Endodermal cell (in vitro differentiated cells): Measurements from ENCODE around the gene FOXQ1. TPM values are rescaled to one million over a fixed set of nuclear protein-coding genes. Genes with fewer than 3 reads are reported as not detected.
A peak's percentile ranks its signal among the peaks of the same experiment; 100 is the strongest.

Experiments used
- DNase-seq: peaks from one replicate; pipeline ENCODE4 v3.0.0-alpha.2; 2017
- H3K27ac ChIP-seq: 2 replicates; pipeline ENCODE4 v1.5.1; 2013; ENCODE audit warnings: mild to moderate bottlenecking, low read depth, low read length, moderate library complexity
- H3K27me3 ChIP-seq: 2 replicates; pipeline ENCODE4 v1.6.1; 2013; ENCODE audit warnings: mild to moderate bottlenecking, low read length, moderate library complexity; ENCODE audit not compliant: insufficient read depth, control insufficient read depth, poor library complexity, severe bottlenecking
- H3K36me3 ChIP-seq: 2 replicates; pipeline ENCODE4 v1.7.0; 2013; ENCODE audit warnings: mild to moderate bottlenecking, low read length, moderate library complexity; ENCODE audit not compliant: control insufficient read depth, insufficient read depth
- H3K4me1 ChIP-seq: one replicate; pipeline ENCODE4 v1.7.0; 2013; ENCODE audit warnings: low read length; ENCODE audit not compliant: control insufficient read depth, insufficient read depth
- H3K4me3 ChIP-seq: 2 replicates; pipeline ENCODE4 v1.5.1; 2013; ENCODE audit warnings: mild to moderate bottlenecking, low read length, moderate library complexity
- H3K9ac ChIP-seq: 2 replicates; pipeline ENCODE4 v1.6.1; 2013; ENCODE audit warnings: mild to moderate bottlenecking, low read length, moderate library complexity; ENCODE audit not compliant: poor library complexity, severe bottlenecking; ENCODE audit errors: extremely low read depth
- H3K9me3 ChIP-seq: 2 replicates; pipeline ENCODE4 v1.6.1; 2013; ENCODE audit warnings: mild to moderate bottlenecking, low read length, moderate library complexity; ENCODE audit not compliant: control insufficient read depth
- H3K27ac Mint-ChIP-seq: 2 replicates; pipeline ENCODE4 v1.8.0; 2020; ENCODE audit warnings: mixed read lengths
- H3K27me3 Mint-ChIP-seq: 2 replicates; pipeline ENCODE4 v1.8.0; 2021; ENCODE audit warnings: mild to moderate bottlenecking, mixed read lengths; ENCODE audit not compliant: insufficient read depth
- H3K36me3 Mint-ChIP-seq: 2 replicates; pipeline ENCODE4 v1.8.0; 2020; ENCODE audit warnings: low read depth, mixed read lengths
- H3K4me1 Mint-ChIP-seq: 2 replicates; pipeline ENCODE4 v1.8.0; 2020; ENCODE audit warnings: mixed read lengths
- H3K4me3 Mint-ChIP-seq: 2 replicates; pipeline ENCODE4 v1.8.0; 2020; ENCODE audit warnings: mild to moderate bottlenecking, moderate library complexity, mixed read lengths
- H3K9me3 Mint-ChIP-seq: 2 replicates; pipeline ENCODE4 v1.8.0; 2020; ENCODE audit warnings: mild to moderate bottlenecking, mixed read lengths
- WGBS, 2 experiments: methylation state at CpG; one replicate each; pipeline versions ENCODE4 v1.1.5 to v1.1.7; 2013; ENCODE audit warnings: missing lambda C conversion rate in 2 of 2, mixed read lengths in 1 of 2; ENCODE audit not compliant: insufficient coverage in 1 of 2, insufficient read length in 1 of 2; 5-methylcytosine and 5-hydroxymethylcytosine counted together
- long read RNA-seq, 4 experiments: library from polyadenylated mRNA in 2 of 4; library from RNA in 1 of 4; library from capped mRNA in 1 of 4; stranded (forward) in 3 of 4; unstranded in 1 of 4; transcript quantifications; one replicate each; pipeline ENCODE4 v2.0.0, GENCODE V29; 2020 to 2021; ENCODE audit warnings: inconsistent platforms in 1 of 4
- polyA plus RNA-seq, 2 experiments: library from polyadenylated mRNA; stranded (reverse); fragments of 50-300 nt; gene quantifications; one replicate each; pipeline ENCODE4 v1.2.3, GENCODE V29; 2013
- total RNA-seq, 2 donors: library from RNA; stranded (reverse); fragmentation: NEBNext Ultra II Directional in 1 of 2; extraction: Animal tissue kit (Norgen Biotek cat#: 25700) in 1 of 2; gene quantifications; 2 replicates in 1 of 2; 3 replicates in 1 of 2; pipeline ENCODE4 v1.2.1, GENCODE V29; 2021
- TF ChIP-seq, protein P1 (sequence below): fragments of 200-600 bp; sonication (generic); conservative IDR thresholded peaks from 2 replicates; pipeline ENCODE4 v1.5.0; 2021; ENCODE audit warnings: antibody characterized with exemption, mild to moderate bottlenecking

FOXQ1 gene, protein sequence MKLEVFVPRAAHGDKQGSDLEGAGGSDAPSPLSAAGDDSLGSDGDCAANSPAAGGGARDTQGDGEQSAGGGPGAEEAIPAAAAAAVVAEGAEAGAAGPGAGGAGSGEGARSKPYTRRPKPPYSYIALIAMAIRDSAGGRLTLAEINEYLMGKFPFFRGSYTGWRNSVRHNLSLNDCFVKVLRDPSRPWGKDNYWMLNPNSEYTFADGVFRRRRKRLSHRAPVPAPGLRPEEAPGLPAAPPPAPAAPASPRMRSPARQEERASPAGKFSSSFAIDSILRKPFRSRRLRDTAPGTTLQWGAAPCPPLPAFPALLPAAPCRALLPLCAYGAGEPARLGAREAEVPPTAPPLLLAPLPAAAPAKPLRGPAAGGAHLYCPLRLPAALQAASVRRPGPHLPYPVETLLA
- 10 to 100 TPM in 1 of 2 donors, 1 to 10 TPM in 1; 7.8 to 41.3 TPM for total RNA-seq
- polyA plus RNA-seq (2013, experiment 1 of 2): 13.9 TPM
- polyA plus RNA-seq (2013, experiment 2 of 2): 19.2 TPM
- long read RNA-seq, experiment 1, partial matches to known transcripts: 0 of 1 reads
- long read RNA-seq, experiment 1, other reads (novel, unspliced or antisense): 0 of 1 reads
- long read RNA-seq, experiment 2, transcript FOXQ1-201 (1 exons, 2,309 nt): major isoform, 42 of 42 reads
- long read RNA-seq, experiment 2, partial matches to known transcripts: 0 of 42 reads
- long read RNA-seq, experiment 2, other reads (novel, unspliced or antisense): 0 of 42 reads
- long read RNA-seq, experiment 3, partial matches to known transcripts: 0 of 3 reads
- long read RNA-seq, experiment 3, other reads (novel, unspliced or antisense): 0 of 3 reads
- long read RNA-seq, experiment 4: 0 reads

DNA sequence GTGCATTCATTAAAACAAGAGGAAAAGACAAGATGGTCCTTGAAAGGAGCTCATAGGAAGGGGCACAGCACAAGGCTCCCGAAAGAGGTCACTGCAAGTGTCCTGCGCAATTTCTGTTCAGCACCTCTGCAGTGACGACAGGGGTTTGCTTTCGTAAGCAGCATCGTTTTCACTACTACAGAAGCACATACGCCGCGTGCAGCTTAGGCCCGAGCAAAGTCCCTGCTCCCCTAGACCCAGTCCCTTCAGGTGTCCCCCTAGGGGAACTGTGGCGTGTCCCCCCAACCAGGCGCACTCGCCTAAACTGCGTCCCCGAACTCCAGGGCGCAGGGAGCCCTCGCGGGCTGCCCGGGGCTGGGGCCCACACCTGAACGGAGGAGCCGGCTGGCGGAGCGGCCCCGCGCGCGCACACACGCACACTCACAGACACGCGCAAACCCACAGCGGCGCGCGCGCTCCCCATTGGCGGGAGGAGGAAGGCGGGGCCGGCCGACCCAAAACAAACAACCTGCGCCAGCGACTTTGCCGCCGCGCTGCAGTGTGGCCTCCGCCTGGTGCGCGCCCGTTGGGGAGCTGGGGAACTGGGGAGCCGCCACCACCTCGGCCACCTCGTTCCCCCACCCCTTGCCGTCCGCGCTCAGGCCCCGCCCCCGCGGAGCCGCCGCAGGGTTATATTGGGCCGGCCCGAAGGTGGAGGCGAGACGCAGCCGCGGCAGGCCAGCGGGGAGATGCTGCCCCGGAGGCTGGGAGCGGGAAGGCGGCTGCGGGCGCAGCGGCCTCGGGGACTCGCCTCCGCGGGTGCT lies at the start of gene FOXQ1:
Gene FOXQ1 (plus strand): TSS at position 699 of the 803 bp plus-strand sequence. CDS start 607 bp downstream, outside the sequence.
- Histone ChIP-seq H3K36me3 (peaks cover 14% of the 10 kb centered on the region), H3K4me3 (peak within 1 kb of the TSS; percentile 90), H3K4me1 (peaks cover 5% of the 10 kb centered on the region), H3K27me3 (peaks cover 83% of the 10 kb centered on the region), H3K9ac (peak within 1 kb of the TSS; percentile 88), H3K27ac (no peak within 1 kb of the TSS), H3K9me3 (no peaks in the 10 kb centered on the region)
- Mint-ChIP-seq H3K27me3 (peaks cover 83% of the 10 kb centered on the region), H3K27ac (peak within 1 kb of the TSS; percentile 68), H3K9me3 (no peaks in the 10 kb centered on the region), H3K36me3 (peaks cover 4% of the 10 kb centered on the region), H3K4me1 (peaks cover 26% of the 10 kb centered on the region), H3K4me3 (peak within 1 kb of the TSS; percentile 80)
- peak; percentile 88 for DNase-seq
- TF ChIP-seq, protein P1, sequence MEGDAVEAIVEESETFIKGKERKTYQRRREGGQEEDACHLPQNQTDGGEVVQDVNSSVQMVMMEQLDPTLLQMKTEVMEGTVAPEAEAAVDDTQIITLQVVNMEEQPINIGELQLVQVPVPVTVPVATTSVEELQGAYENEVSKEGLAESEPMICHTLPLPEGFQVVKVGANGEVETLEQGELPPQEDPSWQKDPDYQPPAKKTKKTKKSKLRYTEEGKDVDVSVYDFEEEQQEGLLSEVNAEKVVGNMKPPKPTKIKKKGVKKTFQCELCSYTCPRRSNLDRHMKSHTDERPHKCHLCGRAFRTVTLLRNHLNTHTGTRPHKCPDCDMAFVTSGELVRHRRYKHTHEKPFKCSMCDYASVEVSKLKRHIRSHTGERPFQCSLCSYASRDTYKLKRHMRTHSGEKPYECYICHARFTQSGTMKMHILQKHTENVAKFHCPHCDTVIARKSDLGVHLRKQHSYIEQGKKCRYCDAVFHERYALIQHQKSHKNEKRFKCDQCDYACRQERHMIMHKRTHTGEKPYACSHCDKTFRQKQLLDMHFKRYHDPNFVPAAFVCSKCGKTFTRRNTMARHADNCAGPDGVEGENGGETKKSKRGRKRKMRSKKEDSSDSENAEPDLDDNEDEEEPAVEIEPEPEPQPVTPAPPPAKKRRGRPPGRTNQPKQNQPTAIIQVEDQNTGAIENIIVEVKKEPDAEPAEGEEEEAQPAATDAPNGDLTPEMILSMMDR: no peak
- 0% methylated on average over 4 to 75 of the region's 75 CpGs for WGBS, 2 experiments

DNA sequence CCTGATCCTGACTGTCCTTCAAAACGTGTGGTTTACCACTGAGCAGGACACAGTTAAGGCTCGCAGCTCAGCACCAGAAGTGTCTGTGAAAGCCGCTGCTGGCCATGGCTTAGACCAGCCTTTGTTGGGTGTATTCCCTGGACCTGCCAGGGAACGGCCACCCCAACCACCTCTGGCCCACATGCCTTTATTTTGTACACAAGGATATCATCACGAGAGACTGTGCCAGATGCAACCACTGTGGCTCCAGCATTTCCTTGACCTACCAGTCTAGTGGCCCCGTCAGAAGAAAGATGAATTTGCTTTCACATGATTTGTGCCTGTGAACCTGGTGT lies 49.2 kb upstream of the FOXQ1 start:
- Histone ChIP-seq H3K36me3 (no peaks in the 10 kb centered on the region), H3K4me3 (no peak overlapping the region), H3K4me1 (no peaks in the 10 kb centered on the region), H3K9ac (no peak overlapping the region), H3K27ac (no peak overlapping the region), H3K9me3 (no peaks in the 10 kb centered on the region), H3K27me3 (no peaks in the 10 kb centered on the region)
- H3K27ac Mint-ChIP-seq: no peak overlapping the region
- H3K27me3 Mint-ChIP-seq: peaks cover 7% of the 10 kb centered on the region
- H3K36me3 Mint-ChIP-seq: no peaks in the 10 kb centered on the region
- H3K4me3 Mint-ChIP-seq: no peak overlapping the region
- H3K9me3 Mint-ChIP-seq: no peaks in the 10 kb centered on the region
- TF ChIP-seq, protein P1: no peak
- 91 to 96% methylated on average over 5 to 6 of the region's 6 CpGs for WGBS, 2 experiments
- peaks cover 4% of the 10 kb centered on the region for H3K4me1 Mint-ChIP-seq
- DNase-seq: no peak
